HuH-7 (cell line): Measurements from ENCODE around the gene IL11.

Source experiments
- DNase-seq: peaks from one replicate; pipeline ENCODE4 v3.0.0; 2011; ENCODE audit warnings: low spot score

Gene IL11

GRCh38 chr19:55322204-55322885 lies 47.9 kb downstream of the IL11 start:
- no peak for DNase-seq

- DNase-seq, result no peak
These were observed 48.7 kb downstream of the IL11 start for GRCh38 chr19:55321466-55322137.

GRCh38 chr19:55320844-55321419 lies 49.3 kb downstream of the IL11 start:
- DNase-seq, result no peak

- peak; percentile 72 for DNase-seq
These were observed 50.5 kb downstream of the IL11 start for GRCh38 chr19:55319785-55320184.

- no peak for DNase-seq
These were observed 53.6 kb downstream of the IL11 start for GRCh38 chr19:55316646-55317045.

GRCh38 chr19:55315956-55316525 lies 54.2 kb downstream of the IL11 start:
- no peak for DNase-seq

- no peak for DNase-seq
These were observed 55.9 kb downstream of the IL11 start for GRCh38 chr19:55314396-55314795.
